HG03442 (cell line): ENCODE results near the gene DNAH8.

Experiments used
- ATAC-seq: cut with Tn5 transposase; IDR thresholded peaks from one replicate; pipeline ENCODE4 v1.9.1; 2021; ENCODE audit warnings: mild to moderate bottlenecking, moderate library complexity; ENCODE audit not compliant: unreplicated experiment

The DNAH8 gene

GRCh38 chr6:38944655-38945279, 229.7 kb downstream of the DNAH8 start:
- no peak for ATAC-seq

GRCh38 chr6:38955861-38956260, 240.8 kb downstream of the DNAH8 start:
- no peak for ATAC-seq

- no peak for ATAC-seq
These were observed 242.3 kb downstream of the DNAH8 start for GRCh38 chr6:38957426-38957825.

GRCh38 chr6:38959138-38959537, 244.0 kb downstream of the DNAH8 start:
- no peak for ATAC-seq

GRCh38 chr6:38968702-38969149, 253.6 kb downstream of the DNAH8 start:
- ATAC-seq, result no peak

- ATAC-seq, result peak; percentile 45
These were observed 258.3 kb downstream of the DNAH8 start for GRCh38 chr6:38973178-38974057.

GRCh38 chr6:38974389-38975151, 259.5 kb downstream of the DNAH8 start:
- ATAC-seq, result no peak

- ATAC-seq, result no peak
These were observed 260.5 kb downstream of the DNAH8 start for GRCh38 chr6:38975621-38976049.

- ATAC-seq, result no peak
These were observed 260.9 kb downstream of the DNAH8 start for GRCh38 chr6:38976051-38976450.

- no peak for ATAC-seq
These were observed 261.8 kb downstream of the DNAH8 start for GRCh38 chr6:38976801-38977500.

GRCh38 chr6:38978139-38978704, 263.1 kb downstream of the DNAH8 start:
- ATAC-seq, result no peak

GRCh38 chr6:38982470-38982869, 267.4 kb downstream of the DNAH8 start:
- no peak for ATAC-seq

GRCh38 chr6:38984723-38985122, 269.6 kb downstream of the DNAH8 start:
- no peak for ATAC-seq

GRCh38 chr6:38985839-38986238, 270.7 kb downstream of the DNAH8 start:
- no peak for ATAC-seq

- ATAC-seq, result no peak
These were observed 272.4 kb downstream of the DNAH8 start for GRCh38 chr6:38987503-38987902.

- ATAC-seq, result no peak
These were observed 273.8 kb downstream of the DNAH8 start for GRCh38 chr6:38988736-38989449.

- ATAC-seq, result no peak
These were observed 275.4 kb downstream of the DNAH8 start for GRCh38 chr6:38990475-38990874.

GRCh38 chr6:38996676-38997075, 281.6 kb downstream of the DNAH8 start:
- no peak for ATAC-seq

GRCh38 chr6:38997128-38997761, 282.1 kb downstream of the DNAH8 start:
- no peak for ATAC-seq
